ENCODE measurements around the gene DLG4.
A peak's percentile ranks its signal among the peaks of the same experiment; 100 is the strongest.
"Not testable (repeated sequence)": the region's sequence is repeated elsewhere in the genome, so short reads cannot be mapped to it uniquely, and the experiment has no call there.

The DLG4 gene

DNA sequence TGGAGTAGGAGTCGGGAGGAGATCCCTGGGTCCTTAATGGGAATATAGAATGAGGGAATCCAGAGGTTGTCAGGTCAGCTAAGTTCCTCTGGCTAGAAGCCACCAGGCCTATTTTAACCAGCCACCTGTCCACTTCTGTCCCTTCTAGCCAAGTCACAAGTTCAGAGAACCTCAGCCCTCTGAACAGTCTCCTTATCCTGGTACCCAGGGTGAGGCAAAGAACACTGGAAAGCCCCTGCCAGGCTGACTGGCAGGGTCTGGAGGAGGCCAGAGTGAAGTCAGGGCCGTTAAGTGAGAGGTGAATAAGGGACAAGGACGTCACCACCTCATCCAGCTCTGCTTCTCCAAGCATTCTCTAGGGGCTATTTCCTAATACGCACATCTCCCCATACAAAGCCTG, 29.2 kb upstream of the DLG4 start:
- DNase-seq: no peak

DNA sequence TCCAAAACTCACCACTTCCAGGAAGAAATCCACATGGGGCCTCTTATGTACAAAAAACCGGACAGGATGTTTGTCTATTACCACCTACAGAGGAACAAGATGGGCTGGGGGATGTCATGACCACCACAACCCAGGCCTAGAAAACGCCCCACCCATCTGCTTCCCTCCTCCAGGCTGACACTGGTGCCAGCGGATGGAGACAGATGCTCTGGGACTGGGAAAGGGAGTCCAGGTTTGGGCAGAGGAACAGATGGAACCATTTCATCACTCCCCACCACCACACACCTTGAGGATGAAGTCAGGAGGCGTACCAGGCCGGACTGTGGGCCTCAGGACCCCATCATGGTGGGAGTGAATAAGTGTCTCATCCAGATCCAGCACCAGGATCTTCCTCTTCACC, 27.1 kb upstream of the DLG4 start:
- DNase-seq: no peak

DNA sequence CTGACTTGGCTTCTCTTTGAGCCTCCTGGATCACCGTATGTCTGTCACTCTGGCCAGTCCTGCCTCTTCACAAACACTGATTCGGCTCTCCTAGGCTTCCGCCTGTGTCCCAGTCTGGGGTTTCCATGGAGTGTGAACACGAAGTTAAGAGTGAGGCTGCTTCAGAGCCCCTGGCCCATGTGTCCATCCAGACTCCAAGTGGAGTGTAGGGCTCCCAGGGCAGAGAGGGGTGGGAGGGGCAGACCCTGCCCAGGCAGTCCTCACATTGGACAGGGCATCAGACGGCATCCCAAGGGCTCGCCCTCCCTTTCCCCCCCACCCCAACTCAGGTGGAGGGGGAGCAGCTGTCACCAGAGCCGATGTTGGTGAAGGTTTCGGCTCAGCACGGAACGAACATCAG, 24.2 kb upstream of the DLG4 start:
- DNase-seq: not testable (repeated sequence)

DNA sequence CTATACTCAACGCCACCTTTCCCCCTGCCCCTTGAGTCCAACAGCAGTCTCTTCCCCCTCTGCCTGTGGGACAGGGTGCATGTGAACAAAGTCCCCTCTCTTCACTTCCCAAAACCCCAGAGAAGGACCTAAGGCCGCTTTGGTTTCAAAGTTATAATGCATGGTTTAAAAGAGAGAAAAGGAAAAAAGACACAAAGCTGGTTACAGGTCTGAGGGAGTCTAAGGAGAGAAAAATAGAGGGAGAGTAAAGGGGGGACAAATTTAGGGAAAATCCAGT, 23.8 kb upstream of the DLG4 start:
- no peak for DNase-seq

DNA sequence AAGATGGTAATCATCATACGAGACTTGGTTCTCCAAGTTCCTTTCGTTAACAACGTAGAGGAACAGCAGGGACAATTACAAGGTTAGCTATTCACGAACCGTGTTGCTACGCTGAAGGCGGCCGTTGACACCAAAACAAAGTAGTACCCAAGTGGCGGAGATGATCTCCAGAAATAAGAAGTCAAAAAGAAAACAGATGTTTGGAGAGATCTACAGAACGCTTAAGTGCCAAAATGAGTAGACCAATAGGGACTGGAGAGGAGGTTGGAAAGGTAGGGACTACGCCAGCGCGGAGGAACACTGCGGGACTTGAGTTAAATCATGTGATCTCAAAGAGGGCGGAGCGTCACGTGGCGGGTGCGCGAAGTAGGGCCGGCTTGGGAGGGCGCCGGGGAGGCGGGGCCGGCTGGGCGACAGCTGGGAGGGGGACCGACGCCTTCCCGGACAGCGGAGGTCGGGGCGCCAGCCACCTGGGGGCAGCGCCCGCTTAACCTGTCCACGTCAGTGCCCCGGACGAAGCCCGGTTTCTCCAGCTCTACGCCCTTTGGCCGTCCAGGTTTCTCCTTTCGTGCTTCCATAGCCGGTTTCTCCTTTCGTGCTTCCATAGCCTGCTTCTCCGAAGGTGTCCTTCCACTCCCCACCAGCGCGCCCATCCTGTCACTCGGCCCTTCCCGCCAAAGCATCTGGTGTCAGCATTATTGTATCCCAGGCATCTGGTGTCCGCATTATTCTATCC, 23.2 kb upstream of the DLG4 start:
- DNase-seq: peak; percentile 86 to 90

DNA sequence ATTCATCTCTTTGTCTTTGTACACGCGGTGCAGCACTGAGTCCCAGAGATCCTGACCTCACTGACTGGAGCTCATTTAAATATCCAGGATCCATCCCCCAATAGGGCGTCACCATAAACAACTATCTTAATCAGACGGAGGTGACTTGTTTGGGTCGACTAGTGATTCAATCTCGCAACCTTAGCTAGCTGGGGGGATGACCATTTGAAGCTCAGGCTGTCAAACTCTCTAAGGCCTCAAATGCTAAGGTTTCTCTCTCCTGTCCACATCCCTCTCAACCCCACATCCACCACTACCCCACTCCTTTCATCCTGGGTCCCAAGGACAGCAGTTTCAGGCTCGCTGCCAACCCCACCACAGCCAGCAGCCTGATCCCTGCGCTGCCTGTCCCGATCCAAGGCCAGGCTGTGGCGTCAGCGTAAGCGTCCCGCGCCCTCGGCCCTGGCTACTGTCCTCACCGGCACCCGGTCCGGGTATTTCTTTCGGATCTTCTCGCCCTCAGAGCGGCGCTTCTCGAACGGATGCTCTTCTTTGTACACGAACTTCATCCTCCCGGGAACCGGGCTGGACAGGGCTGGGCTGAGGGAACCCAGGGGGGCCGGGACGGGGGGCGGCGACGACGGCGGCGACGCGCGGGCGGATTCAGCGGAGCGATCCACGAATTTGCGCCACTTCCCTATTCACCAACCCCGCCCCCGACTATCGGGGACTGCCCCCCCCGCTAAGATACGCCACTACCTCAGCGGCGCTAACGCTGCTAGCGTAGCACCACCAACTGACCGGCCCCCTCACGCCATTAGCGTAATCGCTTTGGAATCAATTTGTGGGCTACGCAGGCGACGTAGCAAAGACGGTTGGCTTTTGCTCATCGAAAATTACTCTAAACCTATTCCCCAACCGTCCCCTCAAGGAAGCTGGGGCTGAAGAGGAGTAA, 22.4 kb upstream of the DLG4 start, which contains the start of gene GABARAP:
TSS of gene GABARAP (minus strand) at position 667 of the 934 bp plus-strand sequence. CDS start at position 548, 119 bp downstream.
- DNase-seq: peak; percentile 96

DNA sequence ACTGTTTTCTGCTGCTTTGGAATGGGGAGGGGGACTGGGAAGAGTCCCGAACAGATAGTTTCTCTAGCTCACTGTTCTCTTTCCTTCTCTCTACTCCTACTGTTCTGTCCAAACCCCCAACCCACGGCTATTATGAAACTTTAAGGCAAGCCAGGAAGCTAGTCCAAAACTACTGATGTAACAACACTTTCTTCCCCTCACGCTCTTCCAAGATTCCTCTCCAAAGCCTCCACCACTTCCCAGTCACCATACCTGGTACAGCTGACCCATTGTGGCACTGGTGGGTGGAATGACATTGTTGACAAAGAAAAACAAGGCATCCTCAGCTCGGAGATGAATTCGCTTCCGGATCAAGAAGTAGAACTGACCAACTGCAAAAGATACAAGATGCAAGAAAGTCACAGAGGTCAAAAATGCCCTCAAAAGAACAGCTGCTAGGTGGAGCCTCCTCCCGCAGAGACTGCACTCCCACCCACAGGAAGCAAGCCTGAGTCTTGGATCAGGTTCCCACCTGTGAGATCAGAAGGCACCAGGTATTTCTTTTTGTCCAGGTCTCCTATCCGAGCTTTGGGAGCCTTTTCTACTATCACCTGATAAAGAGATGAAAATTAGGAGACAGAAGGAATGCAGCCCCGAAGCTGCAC, 21.6 kb upstream of the DLG4 start:
- no peak for DNase-seq

DNA sequence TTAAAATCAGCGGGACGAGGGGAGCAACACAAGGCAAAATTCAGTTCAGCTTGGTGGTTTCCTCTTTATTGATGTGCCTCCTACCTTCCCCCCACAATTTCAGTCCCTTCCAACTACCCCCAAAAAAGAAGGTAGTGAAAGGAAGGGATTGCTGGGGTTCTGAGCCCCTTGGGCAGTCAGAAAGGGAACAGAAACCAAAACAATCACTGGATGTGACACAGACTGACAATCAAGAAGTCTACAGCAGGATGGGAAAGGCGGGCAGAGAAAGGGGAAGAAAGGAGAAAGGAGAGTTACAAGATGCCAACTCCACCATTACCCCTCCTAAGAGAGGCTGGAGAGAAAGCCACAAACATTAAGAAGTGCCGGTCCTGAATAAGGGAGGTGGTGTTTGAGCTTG, 20.7 kb upstream of the DLG4 start:
- no peak for DNase-seq

DNA sequence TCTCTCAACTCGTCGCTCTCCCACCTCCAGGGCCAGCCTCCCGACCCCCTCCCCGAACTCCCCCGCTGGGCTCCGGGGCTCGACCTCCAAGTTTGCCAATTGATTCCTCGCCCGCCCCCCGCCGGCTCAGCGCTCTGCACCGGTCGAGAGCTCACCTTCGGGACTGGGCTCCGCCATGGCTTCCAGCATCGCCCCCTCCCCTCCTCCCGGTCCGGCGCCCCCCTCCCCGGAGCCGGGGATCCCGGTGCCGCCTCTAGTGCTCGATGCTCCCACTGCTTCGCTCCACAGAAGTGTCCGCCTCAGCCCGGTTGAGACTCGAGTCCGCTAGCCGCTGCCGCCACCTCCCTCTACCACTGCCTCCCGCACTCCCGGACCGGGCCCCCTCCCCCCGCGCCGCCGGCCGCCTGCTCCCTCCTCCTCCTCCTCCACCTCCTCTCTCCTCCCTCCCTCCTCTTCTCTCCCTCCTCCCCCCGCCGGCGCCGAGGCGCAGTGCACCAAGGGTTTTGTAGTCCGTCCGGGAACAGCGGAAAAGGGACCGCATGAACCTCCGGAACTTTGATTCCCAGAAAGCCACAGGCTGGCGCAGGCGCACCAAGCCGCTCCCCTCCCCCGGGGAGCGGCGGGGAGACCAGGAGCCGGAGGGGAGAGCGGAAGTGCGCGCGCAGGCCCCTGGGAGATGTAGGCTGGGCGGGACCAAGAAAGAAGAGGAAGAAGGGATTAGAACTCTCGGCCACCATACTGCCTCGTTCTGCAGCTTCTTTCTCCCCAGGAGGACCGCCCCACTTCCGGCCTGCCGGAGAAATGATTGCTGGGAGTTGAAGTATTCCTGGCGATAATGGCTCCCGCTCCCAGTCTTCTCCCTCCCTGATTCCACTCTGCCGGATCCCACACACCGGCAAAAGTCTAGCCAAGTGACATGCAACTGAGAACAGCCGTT, 19.7 kb upstream of the DLG4 start, which contains the start of gene PHF23:
TSS of gene PHF23 (minus strand) at position 367 of the 937 bp plus-strand sequence. CDS start at position 189, 178 bp downstream.
- DNase-seq: peak; percentile 92 to 94

DNA sequence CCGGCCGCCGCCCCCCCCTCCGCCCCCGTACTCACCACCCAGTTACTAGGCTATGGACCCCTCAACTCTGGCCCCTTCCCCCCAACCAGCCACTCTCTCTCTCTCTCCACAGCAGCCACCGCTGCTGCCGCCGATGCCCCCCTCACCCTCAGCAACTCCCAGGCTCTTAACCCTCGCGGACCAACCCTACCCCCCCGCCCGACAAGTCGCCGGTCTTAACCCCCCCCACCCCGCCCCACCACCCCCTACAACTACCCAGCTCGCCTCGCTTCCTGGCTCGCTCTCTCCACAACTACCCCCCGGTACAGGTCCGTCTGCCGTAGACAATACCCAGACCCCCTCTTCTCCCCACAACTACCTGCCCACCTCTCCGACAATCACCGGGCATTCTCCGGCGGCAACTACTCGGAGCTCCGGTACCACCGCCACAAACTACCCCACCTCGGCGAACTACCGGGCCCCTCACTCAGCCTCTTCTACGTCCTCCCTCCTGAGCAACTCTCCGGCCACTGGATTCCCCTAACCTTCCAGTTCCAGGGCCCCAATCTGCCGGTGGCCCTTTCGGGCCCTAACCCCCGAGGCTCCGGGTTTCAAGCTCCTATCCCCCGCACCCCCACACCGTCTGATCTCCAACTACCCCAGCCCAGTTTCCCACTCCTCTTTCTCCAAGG, 18.9 kb upstream of the DLG4 start:
- no peak for DNase-seq

DNA sequence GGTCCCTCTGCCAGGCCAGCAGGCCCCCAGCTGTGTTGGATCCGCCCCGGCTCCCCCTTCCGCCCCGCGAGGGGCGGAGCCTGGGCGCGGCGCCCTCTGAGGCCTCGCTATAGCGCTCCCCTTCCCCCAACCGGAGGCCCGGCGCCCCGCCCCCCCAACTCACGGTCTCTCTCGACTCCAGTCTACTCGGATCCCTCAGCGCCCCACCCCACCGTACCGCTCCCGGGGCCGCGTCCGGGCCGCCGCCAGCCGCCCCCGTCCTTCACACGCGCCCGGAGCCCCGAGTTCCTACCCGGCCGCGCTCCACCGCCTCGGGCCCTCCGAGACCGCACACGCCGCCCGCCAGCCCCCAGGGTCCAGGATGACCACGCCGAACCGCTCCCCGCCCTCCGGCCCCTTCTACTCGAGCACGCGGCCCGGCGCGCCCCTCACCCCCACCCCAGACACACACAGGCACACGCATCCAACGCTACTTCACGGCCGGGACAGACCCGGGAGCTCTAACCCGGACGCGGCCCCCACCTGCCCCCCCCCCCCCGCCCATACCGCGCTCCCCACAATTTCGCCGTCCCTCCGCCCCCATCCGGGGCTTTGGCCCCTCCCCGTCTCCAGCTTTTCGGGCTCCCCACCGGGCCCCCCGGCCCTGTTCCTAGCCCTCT, 18.3 kb upstream of the DLG4 start:
- DNase-seq: peak; percentile 75 to 81

DNA sequence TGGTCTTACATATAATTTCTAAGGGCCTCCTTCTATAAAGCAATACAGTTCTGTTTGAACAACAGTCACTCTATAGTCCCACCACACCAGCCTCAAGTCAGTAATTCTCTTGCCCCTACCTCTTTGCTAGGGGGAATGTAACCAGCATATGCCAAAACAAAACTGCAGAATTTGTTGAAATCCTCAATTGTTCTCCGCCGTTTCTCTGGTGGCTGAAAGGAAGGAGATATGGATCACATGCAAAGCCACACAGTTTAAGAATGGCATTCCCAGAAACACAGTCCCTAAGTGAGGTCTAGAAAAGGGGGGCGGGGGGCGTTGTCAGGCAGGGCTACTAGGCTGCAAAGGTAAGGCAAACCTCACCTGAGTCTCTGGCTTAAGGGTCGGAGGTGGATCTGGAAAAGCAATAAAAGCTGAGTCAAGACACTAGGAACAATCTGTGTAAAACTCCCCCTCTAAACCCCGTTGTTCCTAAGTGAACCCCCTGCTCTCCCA, 17.7 kb upstream of the DLG4 start:
- no peak for DNase-seq

DNA sequence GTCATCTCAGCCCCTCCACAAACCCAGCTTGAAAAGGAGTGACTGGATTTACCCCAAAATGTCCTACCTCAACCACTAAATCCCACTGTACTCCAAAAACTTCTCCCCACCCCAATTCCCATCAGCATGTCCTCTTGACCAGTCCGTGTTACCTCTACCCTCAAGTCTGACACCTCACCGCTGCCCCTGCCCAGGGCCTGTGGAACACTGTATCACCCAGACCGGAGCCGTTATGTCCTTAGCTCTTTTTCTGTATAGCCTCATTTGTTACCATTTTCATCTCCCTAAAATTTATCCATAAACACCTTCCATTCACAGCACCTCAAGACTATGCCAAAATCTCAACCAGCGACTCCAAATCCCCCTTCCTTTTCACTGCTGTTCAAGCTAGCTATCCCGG, 17.2 kb upstream of the DLG4 start:
- no peak for DNase-seq

DNA sequence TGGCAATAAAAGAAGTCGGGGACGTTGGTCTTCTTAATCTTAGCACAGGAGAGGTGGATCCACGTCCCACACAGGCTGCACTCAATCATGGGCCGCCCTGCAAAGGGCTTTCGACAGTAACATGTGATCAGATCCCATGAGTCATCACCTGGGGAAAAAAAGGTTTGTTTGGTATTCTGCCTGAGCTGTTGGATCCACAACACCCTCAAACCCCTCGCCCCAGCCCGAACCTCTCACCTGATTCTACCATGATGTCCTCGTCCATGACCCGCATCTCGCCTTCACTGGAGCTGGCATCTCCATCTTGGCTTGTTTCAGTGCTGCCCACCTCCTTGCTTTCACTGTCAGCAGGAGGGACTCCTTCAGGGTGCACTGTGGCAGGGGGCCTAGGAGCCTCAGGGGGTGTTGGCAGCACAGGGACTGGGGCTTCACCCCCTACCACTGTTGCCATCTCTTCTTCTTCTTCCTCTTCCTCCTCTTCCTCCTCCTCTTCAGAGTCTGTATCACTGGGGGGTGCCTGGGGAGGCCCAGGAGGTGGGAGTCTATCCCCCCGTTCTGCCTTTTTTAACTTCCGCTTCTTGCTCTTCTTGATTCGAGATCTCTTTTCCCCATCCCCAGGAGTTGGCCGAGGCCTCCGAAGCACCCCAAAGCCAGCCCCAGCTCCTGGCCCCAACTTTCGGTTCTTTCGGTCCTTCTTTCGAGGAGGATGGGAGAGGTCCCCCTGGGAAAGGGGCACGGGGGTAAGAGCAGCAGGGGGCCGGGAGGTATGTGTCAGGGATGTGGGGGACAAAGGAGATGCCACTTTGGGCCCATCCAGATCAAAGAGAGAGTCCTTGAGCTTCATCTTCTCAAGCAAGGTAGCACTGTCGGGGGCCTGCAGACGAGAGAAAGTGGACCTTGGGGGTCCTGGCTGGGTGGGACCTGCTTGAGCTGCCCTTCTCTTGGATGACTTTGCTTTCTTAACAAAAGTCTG, 16.3 kb upstream of the DLG4 start:
- no peak for DNase-seq

DNA sequence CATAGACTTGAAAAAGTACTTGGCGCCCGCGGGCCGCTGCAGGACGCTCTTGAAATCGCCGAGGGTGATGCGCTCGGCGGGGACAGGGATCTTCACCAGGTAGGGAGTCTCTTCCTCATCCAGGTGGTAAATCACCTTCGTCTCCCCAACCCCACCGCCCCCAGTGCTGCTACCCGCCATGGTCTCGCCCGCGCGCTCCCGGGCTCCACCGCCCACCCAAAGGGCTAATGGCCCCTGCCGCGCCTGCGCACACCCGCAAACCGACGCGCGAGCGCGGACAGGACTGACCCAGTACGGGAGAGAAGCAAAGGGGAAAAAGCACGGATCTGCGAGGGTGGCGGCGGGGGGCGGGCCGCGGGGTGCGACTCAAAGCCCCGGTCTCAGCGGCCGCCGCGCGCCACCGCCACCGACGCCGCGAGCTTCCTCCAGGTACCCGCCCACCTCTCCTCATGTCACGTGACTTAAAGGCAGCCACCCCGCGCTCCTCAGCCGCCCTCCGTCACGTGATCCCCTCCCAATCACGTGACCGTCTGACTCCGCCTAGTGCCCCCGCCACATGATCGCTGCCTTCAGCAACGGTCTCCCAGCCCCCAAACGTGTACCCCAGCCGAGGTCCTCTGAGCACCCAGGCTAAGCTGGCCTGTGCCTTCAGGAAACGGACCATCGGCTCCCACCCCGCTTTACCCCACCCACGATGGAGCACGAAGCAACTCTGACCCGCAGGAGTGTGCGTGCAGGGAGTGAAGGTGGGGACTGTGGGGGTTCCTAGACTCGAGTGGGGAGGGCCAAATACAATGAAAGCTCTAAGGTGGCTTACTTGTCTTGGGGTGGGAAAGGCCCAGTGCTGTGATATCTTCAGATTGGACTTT, 14.7 kb upstream of the DLG4 start, which contains the start of gene DVL2:
TSS of gene DVL2 (minus strand) at position 435 of the 869 bp plus-strand sequence. CDS start at position 180, 255 bp downstream.
- peak; percentile 89 to 91 for DNase-seq

DNA sequence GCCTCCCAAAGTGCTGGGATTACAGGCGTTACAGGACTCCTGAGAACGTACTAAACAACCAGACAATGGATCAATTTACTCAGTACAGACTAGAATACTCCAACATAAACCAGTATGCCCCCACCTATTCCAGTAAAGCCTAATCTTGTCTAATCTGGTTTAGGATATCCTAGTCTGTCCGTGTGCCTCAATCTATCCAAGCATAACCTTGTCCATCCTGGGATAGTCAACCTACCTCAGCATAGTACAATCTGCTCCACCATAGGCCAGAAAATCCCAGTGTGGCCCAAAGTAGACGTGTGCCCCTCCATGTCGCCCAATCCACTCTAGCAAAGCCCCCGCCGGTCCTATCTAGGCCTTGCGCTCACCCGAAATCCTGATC, 14.1 kb upstream of the DLG4 start:
- no peak for DNase-seq

DNA sequence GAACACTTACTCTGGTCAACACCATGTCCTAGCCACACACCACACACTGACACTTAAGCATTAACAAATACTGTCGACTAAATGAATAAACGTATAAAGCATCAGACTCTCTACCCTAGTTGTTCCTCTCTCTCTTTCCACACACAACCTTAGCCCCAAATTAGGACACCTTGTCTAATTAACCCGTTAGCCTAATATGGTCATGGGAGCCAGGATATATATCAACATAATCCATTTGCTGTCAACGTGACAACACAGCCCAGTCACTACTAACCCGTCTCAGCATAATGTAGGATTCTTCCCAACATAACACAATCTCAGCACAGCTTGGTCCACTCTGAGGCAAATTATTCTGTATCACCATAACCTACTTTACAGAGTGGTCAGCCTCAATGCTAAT, 12.5 kb upstream of the DLG4 start:
- DNase-seq: no peak

DNA sequence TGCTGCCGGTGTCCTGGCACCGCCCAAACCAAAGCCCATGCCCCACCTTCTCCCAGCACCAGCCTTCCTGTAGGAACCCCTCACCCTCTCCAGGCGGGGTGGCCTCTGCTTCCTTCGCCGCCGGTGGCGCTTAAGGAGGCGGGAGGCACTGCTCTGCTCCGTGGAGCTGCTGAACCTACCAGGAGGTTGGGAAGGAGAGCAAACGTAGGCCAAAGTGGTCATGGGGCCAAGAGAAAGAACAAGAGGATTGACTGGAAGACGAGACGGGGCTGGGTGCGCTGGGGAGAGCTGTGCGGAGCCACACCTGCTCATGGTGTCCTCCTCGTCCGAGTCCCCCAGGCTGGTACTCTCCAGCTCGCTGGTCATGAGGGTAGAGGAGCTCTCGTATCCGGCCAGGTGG, 9.9 kb upstream of the DLG4 start:
- DNase-seq: no peak

DNA sequence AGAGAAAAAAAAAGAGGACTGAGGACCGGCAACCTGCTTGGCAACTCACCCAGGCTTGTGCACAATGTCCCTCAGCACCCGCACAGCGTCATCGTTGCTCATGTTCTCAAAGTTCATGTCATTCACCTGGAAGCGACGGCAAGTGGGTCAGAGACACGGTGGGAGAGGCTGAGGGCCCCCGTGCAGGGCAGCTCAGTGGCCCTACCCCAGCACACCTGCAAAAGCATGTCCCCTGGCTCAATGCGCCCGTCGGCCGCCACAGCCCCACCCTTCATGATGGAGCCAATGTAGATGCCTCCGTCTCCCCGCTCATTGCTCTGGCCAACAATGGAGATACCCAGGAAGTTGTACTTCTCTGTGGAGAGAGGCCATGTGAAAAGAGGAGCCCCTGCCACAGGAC, 9.3 kb upstream of the DLG4 start:
- DNase-seq: no peak
